Gastrocnemius medialis (tissue), 4 donors: ENCODE results near the gene FNIP1. TPM values are rescaled to one million over a fixed set of nuclear protein-coding genes. Genes with fewer than 3 reads are reported as not detected.
"Not testable (repeated sequence)": the region's sequence is repeated elsewhere in the genome, so short reads cannot be mapped to it uniquely, and the experiment has no call there.

Source experiments
- ATAC-seq, 2 donors: fragments of 150-250 bp; one replicate each; pipeline ENCODE4 v1.9.1; 2016
- DNase-seq, 2 donors: peaks; one replicate each; pipeline ENCODE4 v3.0.0-alpha.2; 2019
- H3K27ac ChIP-seq, 4 donors: fragments of 200-600 bp; sonication (generic); 1 replicate in 1 of 4; 2 replicates in 3 of 4; pipeline ENCODE4 v1.5.1; 2016 to 2018; ENCODE audit warnings: mild to moderate bottlenecking in 2 of 4, moderate library complexity in 1 of 4
- H3K27me3 ChIP-seq, 3 donors: fragments of 200-600 bp; sonication (generic) in 2 of 3; 1 replicate in 1 of 3; 2 replicates in 2 of 3; pipeline versions ENCODE4 v1.5.1 to v1.6.0; 2016 to 2019; ENCODE audit warnings: mild to moderate bottlenecking in 1 of 3, moderate library complexity in 1 of 3
- H3K36me3 ChIP-seq, 2 donors: fragments of 200-600 bp; sonication (generic) in 1 of 2; one replicate each; pipeline ENCODE4 v1.5.1; 2017 to 2018
- H3K4me1 ChIP-seq, 2 donors: fragments of 200-600 bp; sonication (generic) in 1 of 2; one replicate each; pipeline ENCODE4 v1.5.1; 2016 to 2017; ENCODE audit warnings: mild to moderate bottlenecking in 2 of 2
- H3K4me3 ChIP-seq, 4 donors: fragments of 200-600 bp; sonication (generic) in 3 of 4; 1 replicate in 1 of 4; 2 replicates in 3 of 4; pipeline ENCODE4 v1.5.1; 2016 to 2019; ENCODE audit warnings: mild to moderate bottlenecking in 2 of 4
- H3K9me3 ChIP-seq, 3 donors: fragments of 200-600 bp; sonication (generic) in 2 of 3; 1 replicate in 1 of 3; 2 replicates in 2 of 3; pipeline ENCODE4 v1.5.1; 2016 to 2019
- CTCF ChIP-seq, 5 experiments: fragments of 450-650 bp in 3 of 5; fragments of 200-600 bp in 2 of 5; sonication (generic) in 2 of 5; IDR thresholded peaks in 4 of 5; conservative IDR thresholded peaks in 1 of 5; 1 replicate in 4 of 5; 2 replicates in 1 of 5; pipeline ENCODE4 v1.5.1; 2016 to 2019; ENCODE audit warnings: antibody characterized with exemption in 5 of 5, mild to moderate bottlenecking in 3 of 5, moderate library complexity in 3 of 5
- POLR2A ChIP-seq, 2 donors: fragments of 450-650 bp; IDR thresholded peaks; one replicate each; pipeline ENCODE4 v1.6.1; 2017; ENCODE audit warnings: antibody characterized with exemption in 2 of 2, mild to moderate bottlenecking in 2 of 2, moderate library complexity in 2 of 2
- in situ Hi-C, 4 donors: fragments of 200-750 bp; cut with MboI; loops; one replicate each; pipeline versions ENCODE4 v1.15.0 to v1.8.0; 2017; ENCODE audit warnings: low sequenced_read_pairs in 4 of 4
- intact Hi-C: fragments of 100-400 bp; cut with DNase I; formaldehyde crosslinking; loops from one replicate; pipeline ENCODE4 v1.15.1; 2023; ENCODE audit warnings: low total_unique reads
- total RNA-seq, 4 donors: library from RNA; depleted of rRNA; stranded (reverse); fragments of >200 nt; gene quantifications; one replicate each; pipeline versions ENCODE4 v1.1.0 to v1.2.3, GENCODE V29; 2016

The FNIP1 gene
- total RNA-seq: 10 to 100 TPM; 53.9 to 84.7 (median 66.9) TPM

GRCh38 chr5:131796793-131797693 lies at the start of gene FNIP1:
TSS of gene FNIP1 (minus strand) at chr5:131797017. CDS start at chr5:131796921, 96 bp downstream.
- ATAC-seq (peak; percentile 83 to 85), DNase-seq (peak; percentile 100)
- Histone ChIP-seq H3K36me3 (no peaks in the 10 kb centered on the region), H3K27ac (peak within 1 kb of the TSS; percentile 99), H3K4me1 (peaks cover 39 to 45% of the 10 kb centered on the region in 2 donors), H3K9me3 (no peaks in the 10 kb centered on the region), H3K27me3 (no peaks in the 10 kb centered on the region), H3K4me3 (peak within 1 kb of the TSS; percentile 84 to 93 (median 90))
- intact Hi-C loops: loop anchor here (1.0 to 2.0 kb wide), 3 partner anchors 125 to 632 kb away; partner anchors contain the start of genes HINT1 and RAPGEF6
- TF ChIP-seq CTCF (IDR thresholded peaks at IDR 0.05 in 4 of 5, conservative IDR thresholded peaks at IDR 0.05 in 1 of 5) (peak in 2 of 5 experiments; percentile 2 to 27), POLR2A (IDR thresholded peaks at IDR 0.05) (peak; percentile 100)
- in situ Hi-C loops: loop anchor here in 3 of 4 donors (5.0 to 10.0 kb wide), 2 partner anchors 162 to 165 kb away; partner anchors contain the start of gene RAPGEF6 (in 2 of the 3)

GRCh38 chr5:131846536-131846935 lies 49.7 kb upstream of the FNIP1 start:
- H3K27ac ChIP-seq: no peak overlapping the region
- H3K9me3 ChIP-seq: no peaks in the 10 kb centered on the region
- in situ Hi-C loops: no loop called here
- H3K4me3 ChIP-seq: no peak overlapping the region
- ATAC-seq: no peak
- intact Hi-C loops: no loop called here
- TF ChIP-seq CTCF (IDR thresholded peaks at IDR 0.05 in 4 of 5, conservative IDR thresholded peaks at IDR 0.05 in 1 of 5): no peak
- no peak for TF ChIP-seq POLR2A (IDR thresholded peaks at IDR 0.05)
- no peaks in the 10 kb centered on the region for H3K36me3 ChIP-seq
- no peak for DNase-seq
- H3K4me1 ChIP-seq: no peaks in the 10 kb centered on the region
- H3K27me3 ChIP-seq: no peaks in the 10 kb centered on the region

GRCh38 chr5:131845828-131846227 lies 49.0 kb upstream of the FNIP1 start:
- intact Hi-C loops (no loop called here), in situ Hi-C loops (no loop called here)
- ATAC-seq: no peak

GRCh38 chr5:131842971-131843370 lies 46.2 kb upstream of the FNIP1 start:
- intact Hi-C loops, H3K4me3 ChIP-seq, H3K4me1 ChIP-seq, DNase-seq, H3K27ac ChIP-seq, in situ Hi-C loops, H3K27me3 ChIP-seq, H3K36me3 ChIP-seq, ATAC-seq, H3K9me3 ChIP-seq: not testable (repeated sequence)

More at GRCh38 chr5:131845828-131846227, 49.0 kb upstream of the FNIP1 start:
- Histone ChIP-seq H3K36me3 (no peaks in the 10 kb centered on the region), H3K27me3 (no peaks in the 10 kb centered on the region), H3K9me3 (no peaks in the 10 kb centered on the region), H3K27ac (no peak overlapping the region), H3K4me3 (no peak overlapping the region), H3K4me1 (no peaks in the 10 kb centered on the region)
- no peak for TF ChIP-seq CTCF (IDR thresholded peaks at IDR 0.05 in 4 of 5, conservative IDR thresholded peaks at IDR 0.05 in 1 of 5)
- no peak for TF ChIP-seq POLR2A (IDR thresholded peaks at IDR 0.05)
- no peak for DNase-seq

GRCh38 chr5:131832702-131833101 lies 35.9 kb upstream of the FNIP1 start:
- H3K4me1 ChIP-seq, in situ Hi-C loops, H3K9me3 ChIP-seq, ATAC-seq, H3K27me3 ChIP-seq, DNase-seq, intact Hi-C loops, H3K27ac ChIP-seq, H3K4me3 ChIP-seq, H3K36me3 ChIP-seq: not testable (repeated sequence)
